Effector memory CD8-positive, alpha-beta T cell (primary cell): Measurements from ENCODE around the gene CPSF3.

Experiments used
- ATAC-seq: fragments of 150-1000 bp; cut with Tn5 transposase; replicated peaks from 2 replicates; pipeline ENCODE4 v1.10.0; 2021; ENCODE audit warnings: mild to moderate bottlenecking, moderate library complexity
- DNase-seq, 3 experiments: peaks; one replicate each; pipeline ENCODE4 v3.0.0; 2021
- H3K27ac Mint-ChIP-seq, 2 donors: one replicate each; pipeline ENCODE4 v1.8.0; 2022; ENCODE audit warnings: mild to moderate bottlenecking in 2 of 2, mixed read lengths in 2 of 2, moderate library complexity in 2 of 2
- H3K27me3 Mint-ChIP-seq, 2 donors: one replicate each; pipeline ENCODE4 v1.8.0; 2022; ENCODE audit warnings: mixed read lengths in 2 of 2
- H3K36me3 Mint-ChIP-seq: one replicate; pipeline ENCODE4 v1.8.0; 2022; ENCODE audit warnings: mild to moderate bottlenecking, moderate library complexity, mixed read lengths; ENCODE audit not compliant: insufficient read depth
- H3K4me1 Mint-ChIP-seq, 2 donors: one replicate each; pipeline ENCODE4 v1.8.0; 2022; ENCODE audit warnings: low read depth in 2 of 2, mixed read lengths in 2 of 2
- H3K4me3 Mint-ChIP-seq, 2 donors: one replicate each; pipeline ENCODE4 v1.8.0; 2022; ENCODE audit warnings: mild to moderate bottlenecking in 2 of 2, mixed read lengths in 2 of 2, moderate library complexity in 2 of 2
- H3K9me3 Mint-ChIP-seq, 2 donors: one replicate each; pipeline ENCODE4 v1.8.0; 2022; ENCODE audit warnings: mixed read lengths in 2 of 2

CPSF3 gene

GRCh38 chr2:9443526-9443925 lies 20.1 kb downstream of the CPSF3 start:
- Mint-ChIP-seq H3K27me3 (no peaks in the 10 kb centered on the region), H3K4me1 (peaks cover 2 to 4% of the 10 kb centered on the region in 2 donors), H3K27ac (no peak overlapping the region), H3K9me3 (no peaks in the 10 kb centered on the region), H3K4me3 (no peak overlapping the region), H3K36me3 (peaks cover 47% of the 10 kb centered on the region)
- no peak for ATAC-seq
- DNase-seq, result no peak

GRCh38 chr2:9445089-9445488 lies 21.6 kb downstream of the CPSF3 start:
- H3K4me1 Mint-ChIP-seq, result peaks cover 2 to 4% of the 10 kb centered on the region in 2 donors
- no peak for DNase-seq
- H3K27me3 Mint-ChIP-seq, result no peaks in the 10 kb centered on the region
- ATAC-seq, result no peak
- no peaks in the 10 kb centered on the region for H3K9me3 Mint-ChIP-seq
- H3K36me3 Mint-ChIP-seq, result peaks cover 46% of the 10 kb centered on the region
- peak overlapping the region; percentile 5 to 29 for H3K27ac Mint-ChIP-seq
- no peak overlapping the region for H3K4me3 Mint-ChIP-seq

DNA sequence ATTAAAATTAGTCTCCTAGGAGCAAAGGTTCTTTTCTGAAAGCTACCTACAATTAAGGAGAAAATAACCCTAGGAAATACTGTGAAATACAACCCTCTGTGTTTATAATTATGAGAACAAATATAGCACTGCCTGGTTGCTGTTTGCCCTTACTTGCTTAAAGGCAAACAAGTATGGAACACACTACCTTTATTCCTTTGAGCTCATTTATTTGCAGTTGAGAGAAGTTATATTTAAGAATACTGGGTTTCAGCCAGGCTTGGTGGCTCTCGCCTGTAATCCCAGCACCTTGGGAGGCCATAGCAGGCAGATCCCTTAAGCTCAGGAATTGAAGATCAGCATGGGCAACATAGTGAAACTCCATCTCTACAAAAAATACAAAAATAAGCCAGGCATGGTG lies 27.8 kb downstream of the CPSF3 start:
- DNase-seq (no peak), ATAC-seq (no peak)
- Mint-ChIP-seq H3K4me1 (no peaks in the 10 kb centered on the region), H3K27me3 (no peaks in the 10 kb centered on the region), H3K4me3 (no peak overlapping the region), H3K36me3 (peaks cover 47% of the 10 kb centered on the region), H3K9me3 (no peaks in the 10 kb centered on the region), H3K27ac (no peak overlapping the region)

- Mint-ChIP-seq H3K9me3 (no peaks in the 10 kb centered on the region), H3K36me3 (peaks cover 41% of the 10 kb centered on the region), H3K27me3 (no peaks in the 10 kb centered on the region), H3K27ac (no peak overlapping the region), H3K4me3 (no peak overlapping the region), H3K4me1 (peaks cover 7 to 14% of the 10 kb centered on the region in 2 donors)
- ATAC-seq (no peak), DNase-seq (no peak)
Measured at GRCh38 chr2:9460441-9461017, 37.1 kb downstream of the CPSF3 start.

DNA sequence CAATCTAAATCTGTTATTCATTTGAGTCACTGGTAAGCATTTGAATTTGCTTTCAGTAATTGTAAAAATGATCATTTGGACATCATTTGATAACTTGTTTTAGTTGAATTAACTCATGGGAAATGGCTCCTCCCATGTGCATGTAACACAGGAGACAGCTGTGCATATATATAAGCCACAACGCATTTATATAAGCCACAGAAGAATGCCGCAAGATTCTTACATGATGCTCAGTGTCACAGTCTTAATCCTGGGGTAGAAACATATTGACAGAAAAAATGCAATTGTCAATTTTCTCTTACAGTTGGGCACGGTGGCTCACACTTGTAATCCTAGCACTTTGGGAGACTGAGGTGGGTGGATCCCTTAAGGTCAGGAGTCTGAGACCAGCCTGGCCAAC lies 37.6 kb downstream of the CPSF3 start:
- Mint-ChIP-seq H3K4me3 (no peak overlapping the region), H3K27me3 (no peaks in the 10 kb centered on the region), H3K9me3 (no peaks in the 10 kb centered on the region), H3K36me3 (peaks cover 35% of the 10 kb centered on the region), H3K4me1 (peaks cover 7 to 14% of the 10 kb centered on the region in 2 donors), H3K27ac (no peak overlapping the region)
- DNase-seq (no peak), ATAC-seq (no peak)

DNA sequence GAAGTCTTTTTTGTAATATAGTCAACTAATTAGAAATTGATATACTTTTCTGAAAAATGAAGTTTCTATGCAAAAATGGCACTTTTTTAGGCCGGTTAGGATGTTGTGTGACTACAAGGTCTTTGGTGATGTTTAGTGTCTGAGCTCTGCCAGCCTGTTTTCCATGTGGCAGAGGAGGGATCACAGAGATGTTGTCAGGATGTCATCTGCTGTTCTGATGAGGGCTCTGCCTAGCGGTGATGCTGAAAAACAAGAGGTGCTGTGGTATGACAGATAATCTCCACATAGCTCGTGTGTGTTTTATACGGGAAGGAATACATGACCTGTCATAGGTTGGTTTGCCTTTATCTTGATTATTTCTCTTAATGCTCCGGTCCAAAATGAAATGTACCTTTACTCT lies 38.9 kb downstream of the CPSF3 start:
- Mint-ChIP-seq H3K27ac (no peak overlapping the region), H3K27me3 (no peaks in the 10 kb centered on the region), H3K4me3 (no peak overlapping the region), H3K9me3 (no peaks in the 10 kb centered on the region), H3K36me3 (peaks cover 32% of the 10 kb centered on the region), H3K4me1 (peaks cover 7 to 14% of the 10 kb centered on the region in 2 donors)
- DNase-seq (no peak), ATAC-seq (no peak)

GRCh38 chr2:9462886-9463697 lies 39.6 kb downstream of the CPSF3 start:
- Mint-ChIP-seq H3K4me3 (no peak overlapping the region), H3K27ac (peak overlapping the region; percentile 69 to 78), H3K27me3 (no peaks in the 10 kb centered on the region), H3K9me3 (no peaks in the 10 kb centered on the region), H3K4me1 (peaks cover 7 to 14% of the 10 kb centered on the region in 2 donors), H3K36me3 (peaks cover 27% of the 10 kb centered on the region)
- DNase-seq (no peak), ATAC-seq (peak; percentile 77)

DNA sequence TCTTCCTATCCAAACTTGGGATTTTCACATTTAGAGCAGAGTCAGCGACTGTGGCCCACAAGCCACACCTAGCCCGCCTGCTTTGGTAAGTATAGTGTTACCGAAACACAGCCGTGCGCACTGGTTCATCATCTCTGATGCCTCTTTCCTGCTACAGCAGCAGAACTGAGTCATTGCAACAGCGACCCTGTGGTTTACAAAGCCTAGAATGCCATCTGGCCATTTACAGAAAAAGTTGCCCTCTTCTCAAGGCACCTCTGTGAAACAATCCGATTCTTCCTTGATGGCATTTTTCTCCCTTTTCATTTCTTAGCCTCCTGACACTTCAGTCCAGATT lies 40.2 kb downstream of the CPSF3 start:
- peaks cover 26% of the 10 kb centered on the region for H3K36me3 Mint-ChIP-seq

DNA sequence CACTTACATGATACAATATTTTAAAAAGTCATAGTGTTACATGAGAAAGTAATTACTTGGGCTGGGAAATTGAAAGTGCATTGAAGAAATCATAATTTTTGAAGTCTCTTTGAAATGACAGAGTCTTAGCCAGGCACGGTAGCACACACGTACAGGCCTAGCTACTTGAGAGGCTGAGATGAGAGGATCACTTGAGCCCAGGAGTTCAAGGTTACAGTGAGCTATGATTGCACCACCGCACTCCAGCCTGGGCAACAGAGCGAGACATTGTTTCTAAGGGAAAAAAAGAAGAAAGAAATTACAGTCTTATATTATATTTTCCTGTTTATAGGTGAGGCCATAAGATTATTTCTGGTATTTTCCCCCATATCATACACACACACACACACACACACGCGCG lies 41.7 kb downstream of the CPSF3 start:
- ATAC-seq, result no peak
- Mint-ChIP-seq H3K27me3 (no peaks in the 10 kb centered on the region), H3K27ac (no peak overlapping the region), H3K9me3 (no peaks in the 10 kb centered on the region), H3K4me3 (no peak overlapping the region), H3K4me1 (peaks cover 7 to 14% of the 10 kb centered on the region in 2 donors), H3K36me3 (peaks cover 16% of the 10 kb centered on the region)
- DNase-seq, result no peak

More for the DNA sequence above, 40.2 kb downstream of the CPSF3 start:
- DNase-seq (peak in 2 of 3 experiments; percentile 5 to 13), ATAC-seq (peak; percentile 90)
- no peaks in the 10 kb centered on the region for H3K9me3 Mint-ChIP-seq
- peak overlapping the region; percentile 69 to 78 for H3K27ac Mint-ChIP-seq
- H3K27me3 Mint-ChIP-seq, result no peaks in the 10 kb centered on the region
- peaks cover 7 to 14% of the 10 kb centered on the region in 2 donors for H3K4me1 Mint-ChIP-seq
- no peak overlapping the region for H3K4me3 Mint-ChIP-seq

- Mint-ChIP-seq H3K27ac (no peak overlapping the region), H3K4me3 (no peak overlapping the region), H3K4me1 (peaks cover 7 to 14% of the 10 kb centered on the region in 2 donors), H3K36me3 (peaks cover 10% of the 10 kb centered on the region), H3K27me3 (no peaks in the 10 kb centered on the region), H3K9me3 (no peaks in the 10 kb centered on the region)
- no peak for DNase-seq
- no peak for ATAC-seq
Measured at GRCh38 chr2:9466147-9466683, 42.8 kb downstream of the CPSF3 start.

GRCh38 chr2:9467687-9468086 lies 44.2 kb downstream of the CPSF3 start:
- ATAC-seq, result no peak
- peaks cover 11% of the 10 kb centered on the region for H3K36me3 Mint-ChIP-seq
- H3K4me3 Mint-ChIP-seq, result no peak overlapping the region
- no peaks in the 10 kb centered on the region for H3K9me3 Mint-ChIP-seq
- H3K4me1 Mint-ChIP-seq, result peaks cover 7 to 13% of the 10 kb centered on the region in 2 donors
- DNase-seq, result no peak
- H3K27ac Mint-ChIP-seq, result no peak overlapping the region
- H3K27me3 Mint-ChIP-seq, result no peaks in the 10 kb centered on the region

- no peak for DNase-seq
- H3K27ac Mint-ChIP-seq, result no peak overlapping the region
- peaks cover 12 to 15% of the 10 kb centered on the region in 2 donors for H3K4me1 Mint-ChIP-seq
- H3K27me3 Mint-ChIP-seq, result no peaks in the 10 kb centered on the region
- no peak for ATAC-seq
- H3K4me3 Mint-ChIP-seq, result no peak overlapping the region
- H3K36me3 Mint-ChIP-seq, result peaks cover 29% of the 10 kb centered on the region
- no peaks in the 10 kb centered on the region for H3K9me3 Mint-ChIP-seq
Measured at GRCh38 chr2:9471206-9471605, 47.8 kb downstream of the CPSF3 start.

DNA sequence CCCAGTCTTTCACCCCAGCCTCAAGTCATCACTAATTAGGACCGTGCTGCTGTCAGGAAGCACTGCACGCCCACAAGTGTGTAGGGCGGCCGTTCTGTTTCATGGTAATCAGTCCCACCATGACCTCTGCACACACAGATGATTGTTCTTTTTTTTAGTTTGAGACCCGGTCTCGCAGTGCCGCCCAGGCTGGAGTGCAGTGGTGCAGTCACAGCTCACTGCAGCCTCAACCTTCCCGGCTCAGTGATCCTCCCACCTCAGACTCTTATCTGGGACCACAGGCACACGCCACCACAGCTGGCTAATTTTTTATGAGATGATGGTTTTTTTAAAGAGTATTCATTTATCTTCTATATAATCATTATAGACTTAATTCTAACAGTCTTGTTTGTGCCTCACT lies 49.1 kb downstream of the CPSF3 start:
- Mint-ChIP-seq H3K9me3 (no peaks in the 10 kb centered on the region), H3K36me3 (peaks cover 32% of the 10 kb centered on the region), H3K27ac (peak overlapping the region; percentile 94 to 95), H3K27me3 (no peaks in the 10 kb centered on the region), H3K4me1 (peaks cover 23 to 28% of the 10 kb centered on the region in 2 donors), H3K4me3 (peak overlapping the region; percentile 82 to 83)
- DNase-seq, result no peak
- ATAC-seq, result no peak
